WERI-Rb-1 (cell line): ENCODE results near the gene CPNE1.
"Not testable (repeated sequence)": the region's sequence is repeated elsewhere in the genome, so short reads cannot be mapped to it uniquely, and the experiment has no call there.

Experiments
- DNase-seq: peaks from one replicate; pipeline ENCODE4 v3.0.0-alpha.2; 2020
- H3K27ac ChIP-seq: fragments of 250-450 bp; sonication (Bioruptor Pico); 2 replicates; pipeline ENCODE4 v1.5.1; 2020; ENCODE audit warnings: mild to moderate bottlenecking, moderate library complexity
- H3K27me3 ChIP-seq: fragments of 250-450 bp; sonication (Bioruptor Pico); 2 replicates; pipeline ENCODE4 v1.5.1; 2021; ENCODE audit warnings: mild to moderate bottlenecking, low read depth, moderate library complexity; ENCODE audit not compliant: insufficient read depth, severe bottlenecking
- H3K36me3 ChIP-seq: fragments of 250-450 bp; sonication (Bioruptor Pico); 2 replicates; pipeline ENCODE4 v1.5.1; 2020; ENCODE audit warnings: mild to moderate bottlenecking, moderate library complexity
- H3K4me3 ChIP-seq: 2 replicates; pipeline ENCODE4 v1.5.1; 2011; ENCODE audit warnings: low read depth, mild to moderate bottlenecking, control low read depth, low read length
- H3K9me3 ChIP-seq: fragments of 250-450 bp; sonication (Bioruptor Pico); 2 replicates; pipeline ENCODE4 v1.5.1; 2021; ENCODE audit warnings: mild to moderate bottlenecking, moderate library complexity; ENCODE audit not compliant: severe bottlenecking
- TF ChIP-seq, protein P1 (sequence below): IDR thresholded peaks from 2 replicates; pipeline ENCODE4 v1.5.1; 2011; ENCODE audit warnings: low read depth, mild to moderate bottlenecking, control low read depth, inconsistent platforms, low read length

The CPNE1 gene

GRCh38 chr20:35709259-35709658 lies 44.6 kb upstream of the CPNE1 start:
- no peaks in the 10 kb centered on the region for H3K9me3 ChIP-seq
- H3K36me3 ChIP-seq: peaks cover 96% of the 10 kb centered on the region
- DNase-seq: no peak
- H3K27me3 ChIP-seq: no peaks in the 10 kb centered on the region
- no peak overlapping the region for H3K27ac ChIP-seq
- TF ChIP-seq, protein P1, sequence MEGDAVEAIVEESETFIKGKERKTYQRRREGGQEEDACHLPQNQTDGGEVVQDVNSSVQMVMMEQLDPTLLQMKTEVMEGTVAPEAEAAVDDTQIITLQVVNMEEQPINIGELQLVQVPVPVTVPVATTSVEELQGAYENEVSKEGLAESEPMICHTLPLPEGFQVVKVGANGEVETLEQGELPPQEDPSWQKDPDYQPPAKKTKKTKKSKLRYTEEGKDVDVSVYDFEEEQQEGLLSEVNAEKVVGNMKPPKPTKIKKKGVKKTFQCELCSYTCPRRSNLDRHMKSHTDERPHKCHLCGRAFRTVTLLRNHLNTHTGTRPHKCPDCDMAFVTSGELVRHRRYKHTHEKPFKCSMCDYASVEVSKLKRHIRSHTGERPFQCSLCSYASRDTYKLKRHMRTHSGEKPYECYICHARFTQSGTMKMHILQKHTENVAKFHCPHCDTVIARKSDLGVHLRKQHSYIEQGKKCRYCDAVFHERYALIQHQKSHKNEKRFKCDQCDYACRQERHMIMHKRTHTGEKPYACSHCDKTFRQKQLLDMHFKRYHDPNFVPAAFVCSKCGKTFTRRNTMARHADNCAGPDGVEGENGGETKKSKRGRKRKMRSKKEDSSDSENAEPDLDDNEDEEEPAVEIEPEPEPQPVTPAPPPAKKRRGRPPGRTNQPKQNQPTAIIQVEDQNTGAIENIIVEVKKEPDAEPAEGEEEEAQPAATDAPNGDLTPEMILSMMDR: no peak
- no peak overlapping the region for H3K4me3 ChIP-seq

DNA sequence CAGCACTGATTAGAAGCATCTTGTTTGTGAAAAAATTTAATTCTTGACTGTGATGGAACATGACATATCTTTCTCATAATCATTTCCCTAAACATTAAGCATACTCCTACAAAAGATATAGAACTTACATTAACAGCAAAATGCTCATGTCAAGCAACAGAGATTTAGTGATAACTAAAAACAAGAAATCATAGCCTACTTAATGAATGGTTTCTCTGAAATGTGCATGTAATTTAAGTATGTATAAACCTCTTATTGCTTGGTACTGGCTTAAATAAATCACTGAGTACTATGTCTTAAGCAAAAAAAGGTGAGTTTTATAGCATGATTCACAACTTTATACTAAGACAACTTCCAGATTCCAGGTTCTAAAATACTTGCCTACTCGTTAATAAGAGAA lies 43.8 kb upstream of the CPNE1 start:
- Histone ChIP-seq H3K36me3 (peaks cover 96% of the 10 kb centered on the region), H3K4me3 (no peak overlapping the region), H3K27me3 (no peaks in the 10 kb centered on the region), H3K9me3 (no peaks in the 10 kb centered on the region), H3K27ac (no peak overlapping the region)
- DNase-seq: no peak
- TF ChIP-seq, protein P1: no peak

- H3K36me3 ChIP-seq: peaks cover 99% of the 10 kb centered on the region
- not testable (repeated sequence) for H3K9me3 ChIP-seq, H3K4me3 ChIP-seq, DNase-seq, H3K27me3 ChIP-seq, H3K27ac ChIP-seq
Observed at GRCh38 chr20:35706591-35707529, 42.2 kb upstream of the CPNE1 start.

GRCh38 chr20:35705894-35706293 lies 41.2 kb upstream of the CPNE1 start:
- H3K9me3 ChIP-seq, H3K27ac ChIP-seq, H3K27me3 ChIP-seq, H3K4me3 ChIP-seq, DNase-seq: not testable (repeated sequence)
- peaks cover 99% of the 10 kb centered on the region for H3K36me3 ChIP-seq

DNA sequence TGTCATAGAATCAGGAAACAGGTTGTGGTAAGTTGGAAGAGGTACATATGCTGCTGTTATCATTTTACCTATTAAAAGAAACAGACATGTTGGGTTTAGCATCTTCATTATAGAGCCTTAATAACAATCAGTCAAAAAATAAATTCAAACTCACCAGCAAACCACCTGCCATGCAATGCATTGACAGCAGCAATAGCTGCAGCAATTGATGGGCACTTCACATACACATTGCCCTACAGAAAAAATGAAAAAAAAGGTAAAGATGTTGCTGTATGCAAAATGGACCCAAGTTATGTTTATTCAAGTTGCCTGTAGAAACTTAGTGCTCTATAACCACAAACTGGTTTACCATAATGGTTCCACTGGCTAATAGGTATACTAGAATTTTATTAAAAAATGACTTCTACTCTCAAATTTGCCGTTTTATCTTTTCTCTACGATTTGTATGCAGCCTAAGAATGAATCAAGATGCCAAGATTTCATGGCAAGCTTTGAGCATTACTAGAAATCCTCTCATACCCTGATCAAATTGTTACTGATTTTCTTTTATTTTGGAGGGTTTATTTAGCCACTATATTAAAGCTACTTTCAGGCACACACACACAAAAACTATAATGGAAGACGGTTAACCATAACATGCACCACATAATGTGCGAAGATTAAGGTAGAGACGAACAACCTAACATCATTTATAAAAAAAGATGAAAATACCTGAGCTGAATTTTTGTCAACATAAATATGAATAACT lies 40.0 kb upstream of the CPNE1 start:
- TF ChIP-seq, protein P1: no peak
- H3K27ac ChIP-seq: no peak overlapping the region
- H3K9me3 ChIP-seq: no peaks in the 10 kb centered on the region
- peaks cover 90% of the 10 kb centered on the region for H3K36me3 ChIP-seq
- H3K4me3 ChIP-seq: no peak overlapping the region
- DNase-seq: no peak
- H3K27me3 ChIP-seq: no peaks in the 10 kb centered on the region

GRCh38 chr20:35702824-35703695 lies 38.4 kb upstream of the CPNE1 start:
- Histone ChIP-seq H3K27me3 (no peaks in the 10 kb centered on the region), H3K27ac (no peak overlapping the region; the same call in 1 of the 2 replicates), H3K9me3 (no peaks in the 10 kb centered on the region), H3K36me3 (peaks cover 74% of the 10 kb centered on the region), H3K4me3 (no peak overlapping the region)
- no peak for DNase-seq
- TF ChIP-seq, protein P1: no peak
